ELR (cell line): ENCODE data around the gene ZFP90.
A peak's percentile ranks its signal among the peaks of the same experiment; 100 is the strongest.
"Not testable (repeated sequence)": the region's sequence is repeated elsewhere in the genome, so short reads cannot be mapped to it uniquely, and the experiment has no call there.

Experiments
- DNase-seq: peaks from one replicate; pipeline ENCODE4 v3.0.0-alpha.2; 2015; ENCODE audit warnings: low read depth

Gene ZFP90

DNA sequence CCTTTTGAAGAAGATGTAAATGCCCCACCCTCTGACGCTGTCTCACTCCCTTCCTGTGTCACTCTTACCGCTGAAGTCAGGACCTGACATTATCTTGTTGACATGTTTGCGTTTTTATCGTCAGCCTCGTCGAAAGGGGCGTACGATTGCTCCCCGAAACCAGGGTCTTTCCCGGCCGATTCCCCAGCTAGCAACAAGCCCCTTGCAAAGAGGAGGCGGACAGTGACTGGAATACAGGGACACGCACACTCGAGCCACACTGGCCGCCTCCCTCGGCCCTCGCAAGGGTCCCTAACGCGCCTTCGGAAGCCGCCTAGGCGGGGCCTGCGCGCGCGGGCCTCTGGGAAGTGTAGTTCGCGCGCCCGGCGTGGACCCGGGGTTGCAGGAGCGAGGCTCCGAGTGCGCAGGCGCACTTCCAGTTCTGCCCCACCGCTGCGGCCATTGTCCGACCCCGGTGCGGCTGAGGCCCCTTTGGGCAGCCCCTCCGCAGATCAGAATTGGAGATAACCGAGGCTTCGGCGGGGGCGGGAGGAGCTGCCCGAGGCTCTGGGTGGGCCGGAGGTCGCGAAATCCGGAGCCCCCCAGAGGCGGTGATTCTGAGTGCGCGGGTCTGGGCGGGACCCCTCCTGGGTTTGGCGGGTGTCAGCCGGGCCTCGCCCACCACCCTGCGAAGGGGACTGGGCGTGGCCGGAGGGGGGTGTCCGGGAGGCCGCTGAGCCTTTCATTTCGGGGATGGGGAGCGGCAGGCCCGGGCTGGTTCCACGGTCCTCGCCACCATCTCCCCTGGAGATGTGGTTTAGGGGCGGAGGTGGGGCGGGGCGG is at the start of gene ZFP90:
ZFP90 (plus strand) TSS at position 412 of the 822 bp plus-strand sequence. CDS start 502 bp downstream, outside the sequence.
- DNase-seq: peak; percentile 91

GRCh38 chr16:68490358-68490757 is 48.7 kb upstream of the ZFP90 start:
- DNase-seq: no peak

DNA sequence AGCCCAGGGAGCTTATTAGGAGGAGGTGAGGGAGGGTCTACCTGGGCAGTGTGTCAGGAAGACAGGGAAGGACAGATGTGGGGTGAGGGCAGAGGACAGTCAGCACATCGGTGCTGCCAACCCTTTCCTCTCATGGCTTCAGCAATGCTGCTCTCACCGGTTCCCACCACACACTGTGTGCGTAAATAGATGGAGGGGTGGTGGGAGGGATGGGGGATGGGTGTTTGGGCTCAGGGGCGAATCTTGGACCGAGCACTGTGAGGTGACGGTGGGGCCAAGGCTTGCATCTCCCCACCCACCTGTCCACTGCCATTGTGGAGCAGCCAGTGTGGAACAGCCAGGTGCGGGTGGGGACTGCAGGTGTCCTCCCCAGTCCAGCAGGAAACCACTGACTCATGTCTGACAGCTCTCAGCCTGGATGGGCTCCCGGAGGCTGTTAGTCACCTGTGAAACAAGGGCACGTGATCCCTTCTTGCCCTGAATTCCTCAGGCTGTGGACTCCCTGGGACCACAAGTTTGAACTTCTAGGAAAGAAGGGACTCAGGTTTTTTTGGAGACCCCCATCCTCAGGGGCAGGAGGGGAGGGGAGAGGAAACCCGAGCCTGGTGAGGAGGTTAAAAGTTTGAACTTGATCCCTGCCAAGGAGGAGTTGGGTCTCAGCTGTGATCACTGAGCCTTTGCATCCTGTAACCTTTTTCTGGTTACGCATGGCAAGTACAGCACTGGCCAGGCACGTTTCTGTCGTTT is 48.1 kb upstream of the ZFP90 start:
- peak; percentile 80 for DNase-seq

- DNase-seq: no peak
Measured at GRCh38 chr16:68491576-68491950, 47.5 kb upstream of the ZFP90 start.

DNA sequence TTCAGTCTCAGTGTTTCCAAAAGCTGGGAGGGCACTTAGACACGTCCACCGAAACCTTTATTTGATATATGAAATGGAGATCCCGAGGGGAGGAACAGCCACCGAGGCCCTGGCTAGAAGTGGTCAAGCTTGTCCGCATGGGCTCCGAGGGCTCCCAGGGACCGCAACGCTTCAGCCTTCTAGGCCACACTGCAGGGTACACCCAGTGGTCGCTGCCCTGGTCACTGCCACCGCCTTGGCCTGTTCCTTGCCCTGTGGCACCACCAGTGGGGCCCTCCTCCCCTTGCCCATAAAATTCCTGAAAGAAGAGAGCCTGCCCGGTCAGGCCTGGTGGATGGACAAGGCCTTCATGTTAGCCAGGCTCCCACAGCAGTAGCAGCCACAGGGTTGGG is 46.9 kb upstream of the ZFP90 start:
- DNase-seq: no peak

DNA sequence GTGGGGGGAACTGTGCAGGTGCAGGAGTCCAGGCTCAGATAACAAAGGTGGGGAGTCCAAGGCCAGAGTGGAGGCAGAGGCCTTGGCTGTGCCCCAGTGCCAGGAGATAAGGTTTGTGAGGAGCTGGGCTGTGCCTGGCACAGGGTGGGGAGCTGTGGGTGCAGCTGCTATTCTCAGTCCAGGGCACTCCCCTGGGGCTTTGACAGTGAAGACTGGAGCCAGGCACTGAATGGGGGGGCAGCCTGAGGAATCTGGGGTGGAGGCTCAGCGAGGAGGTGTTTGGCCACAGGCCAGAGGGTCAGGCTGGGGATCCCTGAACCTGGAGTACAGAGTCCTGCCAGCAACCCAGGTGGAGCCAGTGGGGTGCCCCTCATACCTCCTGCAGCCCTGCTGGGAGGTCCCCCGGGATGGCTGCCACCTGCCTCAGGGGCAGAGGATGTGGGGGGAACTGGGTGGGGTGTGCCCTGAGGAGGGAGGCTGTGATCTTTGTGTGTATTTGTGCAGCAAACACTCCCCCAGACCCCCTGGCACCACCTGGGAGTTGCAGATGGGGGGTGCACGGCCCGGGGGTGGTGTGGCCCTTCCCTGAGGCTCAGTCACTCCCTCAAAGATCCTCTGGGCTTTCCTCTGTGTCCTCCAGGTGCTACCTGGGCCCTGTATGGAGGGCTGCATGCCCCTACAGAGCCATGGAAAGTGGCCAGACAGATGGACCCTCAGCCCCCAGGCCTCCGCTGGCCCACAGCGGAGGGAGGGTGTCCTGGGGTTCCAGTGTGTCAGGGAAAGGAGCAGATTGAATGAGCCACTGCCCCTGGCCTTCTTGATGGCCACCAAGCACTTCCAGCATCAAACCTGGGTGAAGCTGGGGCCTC is 46.3 kb upstream of the ZFP90 start:
- no peak for DNase-seq

- DNase-seq: no peak
Measured at GRCh38 chr16:68493412-68494070, 45.5 kb upstream of the ZFP90 start.

GRCh38 chr16:68494261-68494660 is 44.8 kb upstream of the ZFP90 start:
- DNase-seq: not testable (repeated sequence)

DNA sequence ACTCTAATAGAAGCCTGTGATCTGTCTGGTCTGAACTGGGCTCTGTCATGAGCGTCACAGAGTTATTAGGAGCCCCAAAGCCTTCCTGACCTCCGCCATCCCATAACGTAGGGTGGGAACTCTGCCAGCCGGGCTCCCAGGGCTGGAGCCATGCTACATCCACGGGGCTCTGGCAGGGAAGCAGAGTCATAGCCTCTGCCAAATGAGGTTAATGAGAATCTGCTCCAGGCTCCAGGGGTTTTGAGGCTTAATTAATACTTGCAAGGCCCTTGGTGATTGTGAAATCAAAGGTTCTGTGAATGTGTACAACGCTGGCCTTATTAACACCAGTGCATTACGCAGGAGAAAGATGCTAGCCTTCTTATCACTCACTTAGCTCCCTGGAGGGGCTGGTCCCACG is 42.4 kb upstream of the ZFP90 start:
- no peak for DNase-seq

DNA sequence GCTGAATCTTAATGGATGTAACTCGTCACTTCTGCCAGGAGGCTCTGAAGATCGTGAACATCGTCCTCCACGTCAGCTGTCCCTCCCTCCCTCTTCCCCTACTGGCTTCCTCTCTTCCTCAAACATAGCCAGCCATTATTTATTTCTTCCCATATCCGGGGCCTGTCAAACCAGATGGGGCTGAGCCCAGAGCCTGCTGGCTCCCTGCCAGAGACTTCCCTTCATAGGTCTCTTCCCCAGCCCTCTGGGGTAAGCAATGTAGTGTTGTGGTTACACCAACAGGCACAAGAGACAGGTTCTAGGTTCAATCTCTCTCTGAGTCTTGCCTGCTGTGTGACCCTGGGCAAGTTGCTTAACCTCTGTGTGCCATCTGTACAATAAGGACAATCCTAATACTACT is 40.1 kb upstream of the ZFP90 start:
- no peak for DNase-seq

GRCh38 chr16:68503334-68503733 is 35.8 kb upstream of the ZFP90 start:
- DNase-seq: peak; percentile 83

DNA sequence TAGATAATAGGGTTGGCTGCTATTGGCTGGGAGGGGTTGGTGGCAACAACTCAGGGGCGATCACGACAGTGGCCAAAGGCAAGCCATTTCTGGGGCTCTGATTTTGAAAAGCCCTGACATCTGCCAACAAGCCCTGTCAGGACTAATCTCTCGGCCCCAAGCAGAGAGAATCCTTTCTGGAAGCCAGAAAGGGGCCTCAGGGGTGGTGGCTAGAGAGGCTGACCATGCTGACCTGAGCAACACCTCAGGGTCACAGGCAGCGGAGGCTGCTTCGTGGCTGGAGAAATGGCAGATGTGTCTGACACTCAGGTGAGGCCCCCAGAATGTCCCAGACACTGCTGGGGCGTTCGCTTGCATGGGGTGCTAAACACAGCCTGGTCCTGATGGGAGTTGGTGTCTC is 35.0 kb upstream of the ZFP90 start:
- DNase-seq: no peak

GRCh38 chr16:68506331-68507053 is 32.6 kb upstream of the ZFP90 start:
- DNase-seq: peak; percentile 67

DNA sequence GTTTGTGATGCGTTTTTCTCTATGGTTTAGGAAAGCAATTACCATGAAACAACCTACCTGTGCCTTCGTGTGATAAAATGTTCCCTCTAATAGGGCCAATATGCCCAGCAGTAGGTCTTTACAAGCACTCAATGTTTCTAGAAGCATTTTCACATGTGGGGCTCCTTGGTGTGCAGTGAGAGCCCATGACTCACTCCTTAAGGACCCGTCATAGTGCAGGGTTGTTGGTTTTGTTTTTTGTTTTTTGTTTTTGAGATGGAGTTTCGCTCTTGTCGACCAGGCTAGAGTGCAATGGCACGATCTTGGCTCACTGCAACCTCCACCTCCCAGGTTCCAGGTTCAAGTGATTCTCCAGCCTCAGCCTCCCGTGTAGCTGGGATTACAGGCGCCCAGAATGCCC is 31.1 kb upstream of the ZFP90 start:
- no peak for DNase-seq

DNA sequence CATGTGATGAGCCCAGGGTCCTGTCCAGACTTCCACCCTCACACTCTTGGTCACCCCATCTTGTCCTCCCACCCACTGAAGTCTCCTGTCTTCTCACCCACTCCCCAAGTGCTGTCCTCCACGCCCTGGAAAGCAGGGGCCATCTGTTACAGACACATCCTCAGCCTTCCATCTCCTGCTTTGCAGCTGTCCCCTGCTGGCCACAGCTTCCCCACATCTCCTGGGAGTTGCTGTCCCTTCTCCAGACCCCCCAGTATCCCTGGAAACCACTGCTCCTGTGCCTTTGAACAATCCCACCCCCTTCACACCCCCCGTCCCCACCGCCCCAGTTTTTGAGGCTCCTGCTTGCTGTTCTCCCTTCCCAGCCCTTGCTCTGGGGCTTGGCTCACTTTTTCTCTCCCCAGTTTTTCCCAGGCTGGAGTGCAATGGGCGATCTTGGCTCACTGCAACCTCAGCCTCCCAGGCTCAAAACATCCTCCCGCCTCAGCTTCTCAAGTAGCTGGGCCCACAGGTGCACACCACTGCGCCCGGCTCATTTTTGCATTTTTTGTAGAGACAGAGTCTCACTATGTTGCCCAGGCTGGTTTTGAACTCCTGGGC is 30.4 kb upstream of the ZFP90 start:
- DNase-seq: no peak

- no peak for DNase-seq
Measured at GRCh38 chr16:68509381-68509780, 29.7 kb upstream of the ZFP90 start.

DNA sequence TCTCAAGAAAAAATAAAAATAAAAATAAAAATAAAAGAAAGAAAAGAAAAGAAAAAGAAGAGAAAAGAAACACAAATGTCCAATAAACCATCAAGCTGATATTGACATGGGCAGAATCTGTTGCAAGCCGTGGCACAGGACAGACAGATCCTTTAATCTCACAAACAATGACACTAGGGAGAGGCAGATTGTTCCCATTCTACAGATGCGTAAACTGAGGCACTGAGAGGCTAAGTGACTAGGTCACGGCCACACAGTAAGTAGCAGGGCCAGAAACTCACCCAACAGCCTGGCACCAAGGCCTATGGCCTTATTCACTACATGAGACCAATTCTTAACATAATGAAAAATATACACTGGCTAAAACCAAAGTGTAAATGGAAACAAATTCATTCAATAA is 28.3 kb upstream of the ZFP90 start:
- no peak for DNase-seq

- no peak for DNase-seq
Measured at GRCh38 chr16:68512183-68512582, 26.9 kb upstream of the ZFP90 start.

GRCh38 chr16:68512742-68513141 is 26.3 kb upstream of the ZFP90 start:
- DNase-seq: no peak

DNA sequence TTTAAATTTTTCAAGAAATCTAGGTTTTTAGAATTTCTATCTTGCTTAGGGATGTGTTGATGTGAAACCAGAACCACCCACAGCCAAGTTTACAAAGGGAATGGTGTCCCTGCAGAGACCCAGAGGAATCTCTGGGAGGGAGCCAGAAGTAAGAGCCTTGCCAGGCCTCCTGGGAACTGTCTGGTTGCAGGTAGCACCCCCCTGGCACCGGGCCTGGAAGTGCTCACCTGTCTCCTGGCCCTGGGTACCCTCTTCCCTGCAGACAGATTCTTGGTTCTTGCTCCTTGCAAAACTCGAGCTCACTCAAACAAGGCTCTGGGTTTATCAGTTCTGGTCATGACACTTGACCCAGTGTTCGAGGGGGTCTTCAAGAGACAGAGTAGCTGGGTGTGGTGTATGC is 24.6 kb upstream of the ZFP90 start:
- DNase-seq: no peak

GRCh38 chr16:68517606-68518166 is 21.4 kb upstream of the ZFP90 start:
- no peak for DNase-seq
